Suprapubic skin (tissue), 4 donors: Measurements from ENCODE around the gene FNDC3A. TPM values are rescaled to one million over a fixed set of nuclear protein-coding genes. Genes with fewer than 3 reads are reported as not detected.

Experiments used
- DNase-seq, 2 donors: peaks; one replicate each; pipeline ENCODE4 v3.0.0-alpha.2; 2019; ENCODE audit warnings: low spot score in 2 of 2
- H3K27ac ChIP-seq: fragments of 200-600 bp; sonication (generic); one replicate; pipeline ENCODE4 v1.5.1; 2019
- H3K27me3 ChIP-seq: fragments of 200-600 bp; sonication (generic); one replicate; pipeline ENCODE4 v1.5.1; 2019
- H3K36me3 ChIP-seq: fragments of 200-600 bp; sonication (generic); one replicate; pipeline ENCODE4 v1.5.1; 2019
- H3K4me1 ChIP-seq: fragments of 200-600 bp; sonication (generic); one replicate; pipeline ENCODE4 v1.5.1; 2019
- H3K4me3 ChIP-seq: fragments of 200-600 bp; sonication (generic); one replicate; pipeline ENCODE4 v1.5.1; 2019; ENCODE audit warnings: mild to moderate bottlenecking
- H3K9me3 ChIP-seq: fragments of 200-600 bp; sonication (generic); one replicate; pipeline ENCODE4 v1.5.1; 2019
- CTCF ChIP-seq, 2 donors: fragments of 200-600 bp in 1 of 2; fragments of 450-650 bp in 1 of 2; sonication (generic) in 1 of 2; IDR thresholded peaks; one replicate each; pipeline ENCODE4 v1.5.1; 2016 to 2019; ENCODE audit warnings: antibody characterized with exemption in 2 of 2, mild to moderate bottlenecking in 1 of 2, moderate library complexity in 1 of 2
- EP300 ChIP-seq: sonication (generic); formaldehyde crosslinking; IDR thresholded peaks from one replicate; pipeline ENCODE4 v1.6.1; 2017; ENCODE audit warnings: antibody characterized with exemption
- POLR2A ChIP-seq, 2 donors: fragments of 450-650 bp; IDR thresholded peaks; one replicate each; pipeline ENCODE4 v1.6.1; 2017; ENCODE audit warnings: antibody characterized with exemption in 2 of 2, mild to moderate bottlenecking in 2 of 2, moderate library complexity in 2 of 2
- POLR2AphosphoS5 ChIP-seq, 3 donors: sonication (generic); formaldehyde crosslinking; IDR thresholded peaks; one replicate each; pipeline ENCODE4 v1.6.1; 2017; ENCODE audit warnings: antibody characterized with exemption in 3 of 3
- WGBS: methylation state at CpG from one replicate; pipeline ENCODE4 v1.1.5; 2018; 5-methylcytosine and 5-hydroxymethylcytosine counted together
- total RNA-seq, 4 donors: library from RNA; depleted of rRNA; stranded (reverse); fragments of >200 nt; gene quantifications; one replicate each; pipeline ENCODE4 v1.1.0, GENCODE V29; 2016

FNDC3A gene
- total RNA-seq, 4 donors from 2014 or later: 19.9 to 30.7 (median 24.9) TPM

GRCh38 chr13:49099513-49099877 lies 123.8 kb downstream of the FNDC3A start:
- Histone ChIP-seq H3K27ac (no peak overlapping the region), H3K4me1 (peaks cover 29% of the 10 kb centered on the region), H3K9me3 (no peaks in the 10 kb centered on the region), H3K4me3 (no peak overlapping the region), H3K36me3 (no peaks in the 10 kb centered on the region), H3K27me3 (no peaks in the 10 kb centered on the region)
- WGBS: 88% methylated on average over 2 of the region's 2 CpGs
- no peak for DNase-seq
- TF ChIP-seq POLR2AphosphoS5 (IDR thresholded peaks at IDR 0.05) (no peak), CTCF (IDR thresholded peaks at IDR 0.05) (no peak), POLR2A (IDR thresholded peaks at IDR 0.05) (no peak), EP300 (no peak)

DNA sequence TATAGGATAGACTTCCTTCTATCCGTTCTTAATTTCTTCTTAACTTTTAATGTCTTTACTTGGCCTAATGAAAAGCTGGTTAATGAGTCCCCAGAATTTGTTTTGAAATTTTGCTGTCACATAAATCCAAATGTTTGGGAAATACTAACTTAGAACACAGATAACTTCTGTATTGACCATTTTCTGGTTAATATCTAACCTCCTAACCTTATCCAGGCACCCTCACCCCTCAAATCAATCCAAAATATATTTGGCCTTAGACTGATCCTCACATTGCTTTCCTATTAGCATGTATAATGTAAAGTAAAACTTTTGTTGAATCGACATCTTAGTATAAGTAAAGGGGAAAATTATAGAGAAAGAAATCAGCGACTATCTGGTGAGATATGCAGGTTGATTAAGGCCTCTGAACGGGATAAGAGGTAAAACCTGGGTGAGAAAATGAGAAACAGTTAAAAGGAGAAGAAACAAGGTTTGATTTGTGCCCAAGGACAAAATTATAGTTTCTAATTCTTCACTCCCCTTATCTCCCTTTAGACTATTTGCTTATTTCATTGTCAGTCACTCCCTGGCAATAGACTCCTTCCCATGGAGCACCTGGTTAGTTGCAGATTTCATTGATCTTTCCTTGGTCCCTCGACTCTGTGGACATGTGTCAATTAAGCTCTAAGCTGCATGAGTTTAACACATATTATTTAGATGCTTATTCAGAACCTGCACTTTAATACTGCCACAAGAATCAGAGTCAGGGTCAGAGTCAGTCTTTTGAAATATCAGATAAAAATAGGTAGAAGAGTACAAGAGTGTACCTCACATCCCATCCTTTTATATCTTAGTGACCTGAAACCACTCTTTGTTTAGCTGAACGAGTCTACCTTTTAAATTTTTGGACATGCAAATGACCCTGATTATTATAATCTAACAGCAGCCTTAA lies 125.2 kb downstream of the FNDC3A start:
- Histone ChIP-seq H3K36me3 (no peaks in the 10 kb centered on the region), H3K4me1 (peaks cover 29% of the 10 kb centered on the region), H3K4me3 (no peak overlapping the region), H3K9me3 (no peaks in the 10 kb centered on the region), H3K27ac (no peak overlapping the region), H3K27me3 (no peaks in the 10 kb centered on the region)
- TF ChIP-seq EP300: no peak
- no peak for DNase-seq
- WGBS: 89% methylated on average over 6 of the region's 6 CpGs

DNA sequence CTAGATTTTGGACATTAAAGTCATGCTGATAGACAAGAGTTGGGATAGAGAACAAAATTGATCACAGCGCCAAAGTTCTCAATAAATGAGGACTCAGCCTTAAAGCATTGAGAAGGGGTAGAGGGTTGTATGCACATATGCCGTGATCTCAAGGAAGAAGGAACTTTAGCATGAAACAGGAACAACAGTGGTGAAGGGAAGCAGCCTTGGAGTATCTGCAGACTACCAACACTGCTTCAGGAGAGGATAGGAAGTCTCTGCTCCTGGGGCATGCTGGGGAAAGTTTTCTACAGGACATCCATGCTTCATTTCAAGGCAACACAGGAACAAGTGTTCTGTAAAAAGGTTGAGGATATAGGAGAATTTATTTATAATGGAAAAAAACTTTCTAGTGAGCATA lies 132.5 kb downstream of the FNDC3A start:
- peaks cover 28% of the 10 kb centered on the region for H3K4me1 ChIP-seq
- H3K9me3 ChIP-seq: no peaks in the 10 kb centered on the region
- no peak overlapping the region for H3K27ac ChIP-seq
- no peak overlapping the region for H3K4me3 ChIP-seq
- TF ChIP-seq EP300: no peak
- no peak for TF ChIP-seq POLR2AphosphoS5 (IDR thresholded peaks at IDR 0.05)
- no peak for TF ChIP-seq CTCF (IDR thresholded peaks at IDR 0.05)
- TF ChIP-seq POLR2A (IDR thresholded peaks at IDR 0.05): no peak
- no peak for DNase-seq
- WGBS: 79% methylated on average over 2 of the region's 2 CpGs
- no peaks in the 10 kb centered on the region for H3K27me3 ChIP-seq
- H3K36me3 ChIP-seq: no peaks in the 10 kb centered on the region

DNA sequence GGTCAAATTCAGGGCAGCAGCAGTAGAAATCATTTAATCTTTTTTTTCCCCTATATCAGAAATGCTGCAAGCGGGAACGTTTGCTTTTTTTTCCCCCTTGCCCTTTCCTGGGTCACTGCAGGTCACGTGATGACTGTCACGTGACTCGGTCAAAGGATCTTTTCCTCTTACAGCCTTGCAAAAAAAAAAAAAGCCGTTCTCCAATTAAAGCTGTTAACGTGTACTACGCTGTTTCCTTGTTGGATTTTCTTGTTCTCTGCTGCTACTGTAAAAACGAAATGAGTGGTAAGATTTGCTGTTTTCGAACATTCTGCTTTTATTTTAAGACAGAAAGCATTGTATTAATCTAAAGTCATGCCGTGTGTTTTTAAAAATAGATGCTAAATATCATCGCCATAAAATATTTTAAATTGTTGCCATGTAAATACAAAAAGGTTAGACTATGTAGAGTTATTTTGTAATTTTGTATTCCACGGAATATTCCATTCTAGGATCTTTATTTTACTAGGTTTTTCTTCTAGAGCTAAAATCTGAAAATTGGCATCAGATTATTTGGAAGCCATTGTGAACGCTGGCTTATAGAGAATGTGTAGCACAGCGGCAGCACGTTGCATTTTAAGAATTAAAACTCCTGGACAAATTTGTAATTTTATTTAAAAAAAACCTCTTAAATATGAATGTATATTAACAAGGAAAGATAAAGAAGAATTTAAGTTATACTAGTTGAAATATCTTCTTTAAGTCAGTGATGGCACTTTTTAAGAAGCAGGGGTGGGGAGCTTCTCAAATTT lies 134.6 kb downstream of the FNDC3A start:
- H3K27me3 ChIP-seq: no peaks in the 10 kb centered on the region
- H3K9me3 ChIP-seq: no peaks in the 10 kb centered on the region
- H3K4me3 ChIP-seq: peak overlapping the region; percentile 56
- DNase-seq: peak; percentile 81 to 82
- peaks cover 3% of the 10 kb centered on the region for H3K36me3 ChIP-seq
- peak in 2 of 3 donors; percentile 28 to 40 for TF ChIP-seq POLR2AphosphoS5 (IDR thresholded peaks at IDR 0.05)
- TF ChIP-seq EP300: no peak
- peaks cover 36% of the 10 kb centered on the region for H3K4me1 ChIP-seq
- WGBS: under 1% methylated on average over 16 of the region's 16 CpGs
- no peak overlapping the region for H3K27ac ChIP-seq

DNA sequence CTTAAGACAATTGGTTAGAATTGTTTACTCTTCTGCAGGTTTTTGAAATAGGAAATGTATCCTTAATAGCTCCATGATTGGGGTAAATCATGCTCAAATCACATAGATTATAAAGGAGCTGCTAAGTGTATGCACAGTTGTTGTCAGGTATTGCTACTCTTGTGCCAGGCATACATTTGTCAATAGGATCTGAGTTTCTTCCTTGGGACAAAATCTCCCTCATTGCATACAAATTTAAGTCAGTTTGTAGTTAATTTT lies 135.1 kb downstream of the FNDC3A start:
- Histone ChIP-seq H3K27ac (no peak overlapping the region), H3K4me3 (peak overlapping the region; percentile 56), H3K9me3 (no peaks in the 10 kb centered on the region), H3K27me3 (no peaks in the 10 kb centered on the region), H3K4me1 (peaks cover 36% of the 10 kb centered on the region), H3K36me3 (peaks cover 8% of the 10 kb centered on the region)
- no peak for TF ChIP-seq POLR2A (IDR thresholded peaks at IDR 0.05)
- TF ChIP-seq POLR2AphosphoS5 (IDR thresholded peaks at IDR 0.05): no peak
- no peak for TF ChIP-seq CTCF (IDR thresholded peaks at IDR 0.05)
- no peak for TF ChIP-seq EP300
- DNase-seq: no peak

- DNase-seq: no peak
- peaks cover 20% of the 10 kb centered on the region for H3K36me3 ChIP-seq
- TF ChIP-seq POLR2A (IDR thresholded peaks at IDR 0.05) (no peak), POLR2AphosphoS5 (IDR thresholded peaks at IDR 0.05) (no peak), EP300 (no peak), CTCF (IDR thresholded peaks at IDR 0.05) (no peak)
- no peak overlapping the region for H3K27ac ChIP-seq
- no peak overlapping the region for H3K4me3 ChIP-seq
- WGBS: 49% methylated on average over 5 of the region's 5 CpGs
- peaks cover 36% of the 10 kb centered on the region for H3K4me1 ChIP-seq
- H3K27me3 ChIP-seq: no peaks in the 10 kb centered on the region
- no peaks in the 10 kb centered on the region for H3K9me3 ChIP-seq
Measured at GRCh38 chr13:49112782-49113525, 137.2 kb downstream of the FNDC3A start.
